GM18520 (cell line): ENCODE results near the gene TIMM21.

Experiments
- ATAC-seq: cut with Tn5 transposase; IDR thresholded peaks from one replicate; pipeline ENCODE4 v1.9.1; 2021; ENCODE audit not compliant: unreplicated experiment

Gene TIMM21

GRCh38 chr18:74186661-74187060 lies 38.3 kb downstream of the TIMM21 start:
- no peak for ATAC-seq

- ATAC-seq: no peak
These were observed 41.8 kb downstream of the TIMM21 start for GRCh38 chr18:74190086-74190485.

DNA sequence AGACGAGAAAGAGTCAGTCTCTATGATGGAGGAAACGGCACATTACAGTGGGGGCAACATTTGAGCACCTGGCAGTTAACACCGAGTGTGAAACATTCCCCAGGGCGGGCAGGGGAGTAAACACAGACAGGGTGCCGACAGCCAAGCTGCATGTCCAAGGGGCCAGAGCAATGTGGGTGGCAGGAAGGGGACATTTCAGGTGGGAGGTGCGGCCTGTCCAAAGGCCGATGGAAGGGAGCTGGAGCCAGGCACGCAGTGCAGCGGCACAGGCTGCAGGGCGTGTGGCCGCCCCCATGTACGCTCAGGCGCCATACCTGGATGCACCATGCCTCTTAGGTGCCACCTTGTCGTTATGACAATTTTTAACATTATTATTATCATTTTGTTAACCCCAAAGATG lies 43.3 kb downstream of the TIMM21 start:
- no peak for ATAC-seq

GRCh38 chr18:74194691-74195090 lies 46.4 kb downstream of the TIMM21 start:
- no peak for ATAC-seq

DNA sequence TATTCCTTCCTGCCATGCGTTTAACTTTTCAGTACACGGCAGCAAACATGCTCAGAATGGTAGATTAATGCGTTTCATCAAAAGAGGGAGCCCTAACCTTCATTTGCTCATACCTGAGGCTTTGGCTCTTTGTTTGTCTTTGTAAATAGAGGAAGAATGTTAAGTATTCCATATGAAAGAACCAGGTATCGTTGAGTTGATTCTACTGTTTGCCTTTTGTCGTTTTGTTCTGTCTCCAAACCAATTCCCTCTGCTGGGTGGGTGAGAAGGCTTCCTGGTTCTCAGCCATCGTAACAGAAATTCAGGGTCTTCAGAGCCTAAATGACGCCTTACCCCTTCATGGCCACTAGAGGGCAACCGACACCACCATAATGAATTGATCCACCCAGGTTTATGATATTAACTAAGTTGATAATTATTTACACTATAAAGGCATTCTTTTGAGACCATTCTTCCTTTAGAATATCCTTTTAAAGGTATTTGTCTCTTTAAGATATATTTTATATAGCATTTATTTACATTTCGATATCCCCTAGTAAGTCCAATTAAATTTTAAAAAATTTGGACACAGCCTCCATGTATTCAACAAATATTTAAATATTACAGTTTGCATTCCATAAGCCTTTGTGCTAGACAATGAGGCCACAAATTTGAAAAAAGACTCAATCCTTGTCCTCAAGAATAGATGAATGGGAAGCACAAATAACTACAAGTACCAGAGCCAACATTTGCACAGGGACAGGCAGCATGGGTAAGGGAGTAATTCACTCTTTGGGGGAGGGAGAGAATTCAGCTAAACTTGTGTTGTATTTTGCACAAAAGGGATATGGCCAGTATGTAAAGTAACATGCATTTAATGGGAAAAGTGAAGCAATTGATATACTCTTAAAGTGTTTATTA lies 48.1 kb downstream of the TIMM21 start:
- no peak for ATAC-seq

DNA sequence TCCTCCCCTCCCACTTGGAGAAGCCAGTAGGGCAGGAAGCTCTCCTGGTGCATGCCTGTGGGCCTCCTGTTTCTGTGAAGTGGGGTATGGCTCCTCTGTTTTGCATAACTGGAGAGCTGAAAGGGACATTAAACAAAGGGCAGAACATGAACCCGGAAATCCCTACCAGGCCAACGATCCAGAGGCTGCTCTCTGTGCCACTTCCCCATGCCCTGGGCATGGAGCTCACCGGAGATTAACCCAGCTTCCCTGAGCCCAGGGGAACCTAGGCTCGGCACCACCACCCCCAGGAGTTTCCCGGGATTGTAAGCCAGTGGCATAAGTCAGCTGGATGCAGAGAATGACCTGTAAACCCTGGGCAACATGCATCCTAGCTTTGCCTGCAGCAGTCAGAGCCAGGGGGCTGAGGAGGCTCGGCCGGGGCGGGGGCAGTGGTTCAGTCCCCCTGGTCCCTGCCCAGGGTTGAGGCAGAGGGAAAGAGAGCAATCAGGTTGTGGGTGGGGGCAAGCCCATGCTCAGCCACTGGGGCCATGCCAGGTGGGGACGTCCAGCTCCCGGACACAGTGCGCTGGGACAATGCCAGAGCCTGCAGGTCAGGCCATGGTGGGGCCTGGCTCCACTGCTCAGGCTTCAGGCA lies 49.5 kb downstream of the TIMM21 start:
- no peak for ATAC-seq

GRCh38 chr18:74198453-74198852 lies 50.1 kb downstream of the TIMM21 start:
- ATAC-seq: no peak

- ATAC-seq: no peak
These were observed 52.5 kb downstream of the TIMM21 start for GRCh38 chr18:74200780-74201179.

GRCh38 chr18:74203811-74204210 lies 55.5 kb downstream of the TIMM21 start:
- no peak for ATAC-seq

DNA sequence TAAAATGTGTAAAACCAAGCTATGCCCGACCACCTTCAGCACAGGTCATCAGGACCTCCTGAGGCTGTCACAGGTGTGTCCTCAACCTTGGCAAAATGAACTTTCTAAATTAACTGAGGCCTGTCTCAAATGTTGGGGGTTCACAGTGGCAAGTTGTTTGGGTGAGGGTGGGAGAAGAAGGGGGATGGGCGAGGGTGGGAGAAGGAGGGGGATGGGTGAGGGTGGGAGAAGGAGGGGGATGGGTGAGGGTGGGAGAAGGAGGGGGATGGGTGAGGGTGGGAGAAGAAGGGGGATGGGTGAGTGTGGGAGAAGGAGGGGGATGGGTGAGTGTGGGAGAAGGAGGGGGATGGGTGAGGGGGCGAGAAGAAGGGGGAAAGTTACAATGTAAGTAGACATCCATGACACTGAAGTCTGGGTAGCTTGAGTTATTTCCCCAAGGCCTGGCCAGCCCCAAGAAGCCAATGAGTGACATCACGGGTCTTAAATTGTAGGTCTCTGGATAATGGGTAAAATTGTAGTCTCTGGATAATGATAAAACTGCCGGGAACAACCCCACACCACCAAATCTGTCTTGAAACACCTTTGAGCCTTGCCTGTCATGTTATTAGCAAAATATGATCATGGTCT lies 56.3 kb downstream of the TIMM21 start:
- no peak for ATAC-seq
